NCI-H2081 (cell line): ENCODE measurements around the gene TGDS.

ENCODE experiments used
- DNase-seq, 2 experiments: peaks; one replicate each; lab custom pipeline; 2025; lab: John Stamatoyannopoulos, UW

TGDS gene

DNA sequence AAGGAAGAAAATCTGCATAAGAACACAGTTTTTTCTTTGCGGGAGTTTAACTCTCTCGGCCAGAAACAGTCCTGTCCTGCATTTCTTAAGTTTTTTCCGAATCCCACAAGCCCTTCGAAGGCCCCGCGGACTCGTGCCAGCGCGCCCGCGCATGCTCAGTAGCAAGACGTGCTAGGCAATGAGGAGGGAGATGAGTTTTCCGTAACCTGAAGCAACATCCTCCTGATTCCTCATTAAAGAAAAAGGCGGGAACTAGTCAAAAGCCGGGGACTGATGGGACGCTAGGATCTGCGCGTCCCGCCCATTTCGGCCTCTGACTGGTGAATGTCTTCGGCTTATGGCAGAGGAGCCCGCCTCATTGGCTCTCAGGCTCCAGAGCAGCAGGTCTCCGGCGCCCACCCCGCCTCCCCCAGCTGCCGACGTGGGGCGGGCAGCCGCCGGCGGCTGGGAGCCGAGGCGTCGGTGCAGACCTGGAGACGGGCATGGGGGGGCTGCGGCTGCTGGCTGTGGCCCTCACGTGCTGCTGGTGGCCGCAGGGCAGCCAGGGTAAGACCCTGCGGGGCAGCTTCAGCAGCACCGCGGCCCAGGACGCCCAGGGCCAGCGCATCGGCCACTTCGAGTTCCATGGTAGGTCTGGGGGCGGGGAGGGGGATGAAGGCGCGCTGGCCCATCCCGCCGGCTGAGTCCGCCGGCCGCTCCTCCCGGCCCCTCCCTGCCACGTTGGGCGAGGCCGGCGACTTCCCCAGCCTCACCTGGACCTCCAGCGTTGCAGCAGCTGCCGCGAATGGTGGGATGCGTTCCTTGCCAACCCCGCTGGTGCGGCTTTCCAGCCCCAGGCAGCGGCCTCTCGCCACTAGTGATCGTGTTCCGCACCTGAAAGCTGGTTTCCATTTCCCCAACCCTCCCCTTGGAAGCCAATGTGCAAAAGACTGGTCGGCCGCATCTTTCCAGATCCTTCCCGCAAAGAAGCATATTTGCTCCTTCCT, 5.8 kb upstream of the TGDS start, which contains the start of gene GPR180:
Gene GPR180 (plus strand): TSS at position 412 of the 986 bp plus-strand sequence. CDS start 71 bp downstream, at position 483.
- peak; percentile 97 to 99 for DNase-seq

GRCh38 chr13:94599877-94600276, 3.9 kb upstream of the TGDS start:
- no peak for DNase-seq

GRCh38 chr13:94598281-94598680, 2.3 kb upstream of the TGDS start:
- DNase-seq, result no peak

DNA sequence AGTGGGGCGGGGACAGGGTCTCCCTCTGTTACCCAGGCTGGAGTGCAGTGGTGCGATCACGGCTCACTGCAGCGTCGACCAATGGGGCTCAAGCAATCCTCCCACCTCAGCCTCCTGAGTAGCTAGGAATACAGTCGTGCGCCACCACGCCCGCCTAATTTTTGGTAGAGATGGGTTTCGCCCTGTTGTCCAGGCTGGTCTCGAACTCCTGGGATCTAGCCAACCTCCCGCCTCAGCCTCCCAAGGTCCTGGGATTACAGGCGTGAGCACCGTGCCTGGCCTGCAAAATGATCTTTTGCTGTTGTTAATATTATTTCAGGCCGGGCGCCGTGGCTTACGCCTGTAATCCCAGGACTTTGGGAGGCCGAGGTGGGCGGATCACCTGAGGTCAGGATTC, 621 bp upstream of the TGDS start:
- DNase-seq, result no peak

- DNase-seq, result peak in 1 of 2 experiments; percentile 11
Measured at GRCh38 chr13:94595001-94595949, 677 bp downstream of the TGDS start.

DNA sequence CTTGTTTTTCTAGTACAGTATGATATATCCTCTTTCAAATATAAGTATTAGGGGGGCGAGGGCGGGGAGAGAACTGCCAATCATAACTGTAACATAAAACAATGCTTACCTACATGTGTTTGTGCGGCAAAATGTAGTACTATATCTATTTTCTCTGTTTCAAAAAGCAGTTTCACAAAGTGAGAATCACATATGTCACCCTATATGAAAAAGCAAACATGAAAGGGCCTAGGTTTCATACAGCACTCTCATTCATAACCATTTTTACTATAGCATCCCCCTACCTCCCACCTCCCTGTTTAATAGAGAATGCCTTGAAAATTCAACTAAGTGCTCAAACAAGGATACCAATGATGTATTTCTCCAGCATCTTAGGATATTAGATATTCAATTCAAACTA, 5.2 kb downstream of the TGDS start:
- no peak for DNase-seq

- DNase-seq, result no peak
Measured at GRCh38 chr13:94588541-94588940, 7.4 kb downstream of the TGDS start.

- DNase-seq, result no peak
Measured at GRCh38 chr13:94586371-94586770, 9.6 kb downstream of the TGDS start.

DNA sequence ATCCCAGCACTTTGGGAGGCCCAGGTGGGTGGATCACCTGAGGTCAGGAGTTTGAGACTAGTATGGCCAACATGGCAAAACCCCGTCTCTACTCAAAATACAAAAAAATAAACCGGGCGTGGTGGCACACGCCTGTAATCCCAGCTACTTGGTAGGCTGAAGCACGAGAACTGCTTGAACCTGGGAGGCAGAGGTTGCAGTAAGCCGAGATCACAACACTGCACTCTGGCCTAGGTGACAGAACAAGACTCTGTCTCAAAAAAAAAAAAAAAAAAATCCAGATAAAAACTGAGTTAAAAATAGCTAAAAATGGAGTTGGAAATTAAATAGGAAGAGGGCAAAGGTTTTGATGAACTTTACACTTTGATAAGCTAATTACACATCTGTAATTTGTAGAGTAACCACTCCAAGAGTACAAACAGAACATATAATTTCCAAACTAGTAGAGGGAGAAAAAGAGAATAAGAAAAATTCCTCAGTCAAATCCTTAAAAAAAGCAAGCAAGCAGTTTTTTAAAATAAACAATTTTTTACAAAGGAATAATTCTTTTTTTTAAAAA, 10.3 kb downstream of the TGDS start:
- no peak for DNase-seq

DNA sequence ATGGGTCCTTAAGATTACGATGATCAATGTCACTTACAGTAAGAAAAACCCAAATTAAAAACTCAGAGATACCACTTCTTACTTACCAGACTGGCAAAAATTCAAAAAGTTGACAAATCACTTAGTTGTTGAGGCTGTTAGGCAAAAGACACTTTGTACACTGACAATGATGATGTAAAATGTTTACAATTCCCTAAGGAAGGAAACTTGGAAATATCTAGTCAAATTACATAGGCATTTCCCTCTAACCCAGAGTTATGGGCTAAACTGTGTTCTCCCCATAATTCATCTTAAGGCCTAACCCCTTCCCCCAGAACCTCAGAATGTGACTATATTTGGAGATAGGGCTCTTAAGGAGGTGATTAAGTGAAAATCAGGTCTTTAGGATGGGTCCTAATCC, 12.0 kb downstream of the TGDS start:
- no peak for DNase-seq

DNA sequence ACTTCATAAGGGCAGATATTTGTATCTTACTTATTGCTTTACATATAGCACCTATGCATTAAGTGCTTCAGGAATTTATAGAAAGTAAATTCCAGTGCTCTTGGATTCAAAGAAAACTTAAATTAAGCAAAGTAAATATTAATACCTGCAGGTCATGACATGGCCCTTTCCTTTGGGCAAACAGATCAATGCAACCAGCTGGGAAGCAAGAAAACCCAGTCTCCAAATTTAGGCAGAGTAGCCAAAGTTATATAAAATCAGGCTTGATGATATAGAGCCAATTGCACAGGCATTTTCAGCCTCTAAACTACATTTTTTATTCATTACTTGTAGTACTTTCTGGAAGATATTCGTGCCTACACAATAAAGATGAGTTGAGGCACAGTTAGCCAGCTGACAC, 16.9 kb downstream of the TGDS start:
- DNase-seq, result no peak

GRCh38 chr13:94569615-94570014, 26.3 kb downstream of the TGDS start:
- DNase-seq, result no peak

GRCh38 chr13:94568443-94568842, 27.5 kb downstream of the TGDS start:
- DNase-seq, result no peak

DNA sequence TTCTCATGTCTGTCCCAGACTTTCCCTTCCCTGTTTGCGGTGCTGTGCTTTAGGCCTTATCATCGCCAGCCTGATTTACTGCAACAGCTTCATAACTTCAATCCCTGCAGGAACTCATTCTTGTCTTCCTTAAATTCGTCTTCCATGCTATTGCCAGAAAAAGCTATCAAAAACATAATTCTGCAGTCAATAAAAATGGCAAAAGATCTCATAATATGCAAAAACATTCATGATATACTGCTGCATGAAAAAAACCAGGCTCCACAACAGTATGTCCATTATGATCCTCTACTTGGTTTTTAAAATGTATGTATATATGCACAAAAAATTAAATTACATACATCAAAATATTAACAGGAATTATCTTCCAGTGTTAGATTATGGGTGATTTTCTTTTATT, 28.4 kb downstream of the TGDS start:
- no peak for DNase-seq

DNA sequence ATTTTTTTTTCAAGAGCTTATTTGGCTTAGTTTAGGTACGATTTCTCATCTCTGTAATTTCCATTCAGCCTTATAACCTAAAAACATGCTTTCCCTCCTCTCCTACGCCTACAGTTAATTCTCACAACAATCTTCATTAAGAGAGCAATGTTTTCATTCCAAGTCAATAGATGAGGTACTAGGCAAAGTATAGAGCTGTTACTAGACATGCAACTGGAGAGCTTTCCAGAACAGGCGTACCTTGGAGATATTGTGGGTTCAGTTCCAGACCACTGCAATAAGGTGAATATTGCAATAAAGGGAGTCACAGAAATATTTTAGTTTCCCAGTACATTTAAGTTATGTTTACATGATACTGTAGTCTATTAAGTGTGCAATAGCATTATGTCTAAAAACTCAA, 34.8 kb downstream of the TGDS start:
- no peak for DNase-seq

DNA sequence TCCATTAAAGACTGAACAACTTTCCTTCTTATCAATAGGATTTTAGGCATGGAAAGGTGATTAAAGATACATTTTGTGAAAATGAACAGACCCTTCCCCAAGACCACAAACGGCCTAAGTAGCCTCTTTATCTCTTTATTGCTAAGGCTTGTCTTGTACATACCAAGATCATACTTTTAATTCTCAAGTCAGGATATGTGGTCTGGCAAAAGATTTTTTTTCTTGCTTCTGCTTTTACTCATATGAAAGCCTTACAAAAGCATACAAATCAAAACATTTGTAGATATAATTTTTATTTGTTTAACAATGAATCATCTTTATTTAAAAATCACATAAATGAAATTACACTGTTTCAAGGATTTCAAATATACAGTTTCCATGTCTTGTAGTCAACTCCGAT, 35.8 kb downstream of the TGDS start:
- no peak for DNase-seq

- no peak for DNase-seq
Measured at GRCh38 chr13:94559222-94559795, 36.6 kb downstream of the TGDS start.

GRCh38 chr13:94558716-94559115, 37.2 kb downstream of the TGDS start:
- DNase-seq, result no peak

- no peak for DNase-seq
Measured at GRCh38 chr13:94557684-94558235, 38.2 kb downstream of the TGDS start.

DNA sequence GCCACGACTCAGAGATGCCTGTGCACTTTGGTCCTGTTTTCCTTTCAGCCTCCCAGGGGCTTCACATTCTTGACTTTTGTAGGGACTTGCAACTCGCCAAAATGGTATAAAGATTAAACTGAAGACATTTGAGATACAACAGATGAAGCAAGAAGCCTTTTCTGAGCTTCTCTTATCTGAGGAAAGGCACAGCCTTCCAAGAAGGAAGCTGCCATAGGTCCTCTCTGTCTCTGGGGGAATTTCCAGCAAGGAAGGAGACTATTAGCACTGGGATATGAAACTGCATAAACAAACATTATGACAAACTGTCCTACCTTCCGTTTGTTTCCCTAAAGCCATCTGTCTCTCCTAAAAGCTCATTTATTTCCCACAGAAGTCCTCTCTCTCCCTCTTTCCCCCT, 39.3 kb downstream of the TGDS start:
- no peak for DNase-seq

GRCh38 chr13:94556041-94556440, 39.9 kb downstream of the TGDS start:
- no peak for DNase-seq

- DNase-seq, result no peak
Measured at GRCh38 chr13:94553766-94554165, 42.2 kb downstream of the TGDS start.
